Lower lobe of right lung (tissue), 2 donors: ENCODE measurements around the gene SYNE2. TPM values are rescaled to one million over a fixed set of nuclear protein-coding genes. Genes with fewer than 3 reads are reported as not detected.
"Not testable (repeated sequence)": the region's sequence is repeated elsewhere in the genome, so short reads cannot be mapped to it uniquely, and the experiment has no call there.

Source experiments
- ATAC-seq, 2 donors: fragments of 200-7000 bp; cut with Tn5 transposase; one replicate each; pipeline ENCODE4 v1.9.1; 2020 to 2022; ENCODE audit warnings: mild to moderate bottlenecking in 2 of 2, moderate library complexity in 2 of 2
- DNase-seq: peaks from one replicate; pipeline ENCODE4 v3.0.0-alpha.2; 2020
- H3K27ac ChIP-seq: fragments of 200-600 bp; one replicate; pipeline ENCODE4 v1.8.0; 2022
- H3K27me3 ChIP-seq: fragments of 200-600 bp; one replicate; pipeline ENCODE4 v1.8.0; 2022; ENCODE audit warnings: low read depth
- H3K36me3 ChIP-seq: fragments of 200-600 bp; one replicate; pipeline ENCODE4 v1.8.0; 2022; ENCODE audit warnings: mild to moderate bottlenecking
- H3K4me1 ChIP-seq: fragments of 200-600 bp; one replicate; pipeline ENCODE4 v1.8.0; 2022
- H3K4me3 ChIP-seq: fragments of 200-600 bp; one replicate; pipeline ENCODE4 v1.8.0; 2022; ENCODE audit warnings: mild to moderate bottlenecking
- H3K9me3 ChIP-seq: fragments of 200-600 bp; one replicate; pipeline ENCODE4 v1.8.0; 2022
- CTCF ChIP-seq: fragments of 200-600 bp; IDR thresholded peaks from one replicate; pipeline ENCODE4 v1.8.0; 2022; ENCODE audit warnings: antibody characterized with exemption, mild to moderate bottlenecking
- intact Hi-C: fragments of 100-400 bp; cut with DNase I; formaldehyde crosslinking; loops from one replicate; pipeline ENCODE4 v1.11.0; 2022
- total RNA-seq: library from RNA; stranded (reverse); fragmentation: NEBNext Ultra II Directional; extraction: Animal tissue kit (Norgen Biotek cat#: 25700); gene quantifications from one replicate; pipeline ENCODE4 v1.2.1, GENCODE V29; 2021
- donor health status: DM: no; HTN: yes; CAD: no; lungs with severe emphysema.

Gene SYNE2
- total RNA-seq, 1 donor from 2014 or later = 129 TPM

GRCh38 chr14:64008016-64008415 lies 155.2 kb downstream of the SYNE2 start:
- Histone ChIP-seq H3K4me1 (no peaks in the 10 kb centered on the region), H3K4me3 (no peak overlapping the region), H3K27me3 (no peaks in the 10 kb centered on the region), H3K27ac (no peak overlapping the region), H3K9me3 (no peaks in the 10 kb centered on the region), H3K36me3 (peaks cover 41% of the 10 kb centered on the region)
- intact Hi-C loops = no loop called here
- TF ChIP-seq CTCF = no peak
- ATAC-seq (no peak), DNase-seq (no peak)

- no peak for DNase-seq
- Histone ChIP-seq H3K4me1 (no peaks in the 10 kb centered on the region), H3K4me3 (no peak overlapping the region), H3K27me3 (no peaks in the 10 kb centered on the region), H3K27ac (no peak overlapping the region), H3K36me3 (peaks cover 26% of the 10 kb centered on the region), H3K9me3 (no peaks in the 10 kb centered on the region)
- TF ChIP-seq CTCF = no peak
- ATAC-seq = no peak
- intact Hi-C loops = no loop called here
Measured at GRCh38 chr14:64012003-64012402, 159.2 kb downstream of the SYNE2 start.

GRCh38 chr14:64012720-64013119 lies 159.9 kb downstream of the SYNE2 start:
- H3K36me3 ChIP-seq = peaks cover 26% of the 10 kb centered on the region

GRCh38 chr14:64025479-64025878 lies 172.7 kb downstream of the SYNE2 start:
- no peak overlapping the region for H3K27ac ChIP-seq
- H3K9me3 ChIP-seq = no peaks in the 10 kb centered on the region
- no peak overlapping the region for H3K4me3 ChIP-seq
- intact Hi-C loops = no loop called here
- H3K36me3 ChIP-seq = peaks cover 87% of the 10 kb centered on the region
- no peaks in the 10 kb centered on the region for H3K4me1 ChIP-seq
- no peak for TF ChIP-seq CTCF
- DNase-seq = no peak
- ATAC-seq = no peak
- H3K27me3 ChIP-seq = no peaks in the 10 kb centered on the region

More at GRCh38 chr14:64012720-64013119, 159.9 kb downstream of the SYNE2 start:
- no peak for TF ChIP-seq CTCF
- Histone ChIP-seq H3K27me3 (no peaks in the 10 kb centered on the region), H3K9me3 (no peaks in the 10 kb centered on the region), H3K4me3 (no peak overlapping the region), H3K4me1 (no peaks in the 10 kb centered on the region), H3K27ac (no peak overlapping the region)
- DNase-seq (no peak), ATAC-seq (no peak)
- intact Hi-C loops = no loop called here

GRCh38 chr14:64026600-64026999 lies 173.8 kb downstream of the SYNE2 start:
- H3K36me3 ChIP-seq = peaks cover 85% of the 10 kb centered on the region
- H3K27me3 ChIP-seq = no peaks in the 10 kb centered on the region
- no peaks in the 10 kb centered on the region for H3K4me1 ChIP-seq
- no peaks in the 10 kb centered on the region for H3K9me3 ChIP-seq
- H3K4me3 ChIP-seq = no peak overlapping the region
- DNase-seq = no peak
- intact Hi-C loops = no loop called here
- TF ChIP-seq CTCF = no peak
- no peak for ATAC-seq
- no peak overlapping the region for H3K27ac ChIP-seq

- peaks cover 21% of the 10 kb centered on the region for H3K36me3 ChIP-seq
- no peaks in the 10 kb centered on the region for H3K9me3 ChIP-seq
- DNase-seq = no peak
- ATAC-seq = no peak
- no peak overlapping the region for H3K27ac ChIP-seq
- intact Hi-C loops = no loop called here
- H3K4me1 ChIP-seq = no peaks in the 10 kb centered on the region
- H3K27me3 ChIP-seq = no peaks in the 10 kb centered on the region
- H3K4me3 ChIP-seq = no peak overlapping the region
- TF ChIP-seq CTCF = no peak
Measured at GRCh38 chr14:64035143-64035542, 182.3 kb downstream of the SYNE2 start.

GRCh38 chr14:64037869-64038745 lies 185.3 kb downstream of the SYNE2 start:
- H3K4me1 ChIP-seq, H3K27ac ChIP-seq, H3K27me3 ChIP-seq, H3K9me3 ChIP-seq, H3K36me3 ChIP-seq, intact Hi-C loops, DNase-seq, ATAC-seq, H3K4me3 ChIP-seq: not testable (repeated sequence)
